KOPT-K1 (cell line): Measurements from ENCODE around the gene MPEG1.

Experiments used
- H3K27ac ChIP-seq: fragments of 200-600 bp; sonication (generic); 2 replicates; pipeline ENCODE4 v1.5.1; 2016; ENCODE audit warnings: antibody characterized with exemption, mild to moderate bottlenecking, low read depth, low read length; ENCODE audit not compliant: poor library complexity, severe bottlenecking
- H3K36me3 ChIP-seq: fragments of 200-600 bp; sonication (generic); 2 replicates; pipeline ENCODE4 v1.5.1; 2017; ENCODE audit warnings: antibody characterized with exemption, mild to moderate bottlenecking, low read length, moderate library complexity; ENCODE audit not compliant: insufficient read depth
- H3K9me3 ChIP-seq: fragments of 200-600 bp; sonication (generic); 2 replicates; pipeline ENCODE4 v1.5.1; 2017; ENCODE audit warnings: antibody characterized with exemption, low read length, mild to moderate bottlenecking; ENCODE audit not compliant: insufficient read depth, poor library complexity, severe bottlenecking

Gene MPEG1

DNA sequence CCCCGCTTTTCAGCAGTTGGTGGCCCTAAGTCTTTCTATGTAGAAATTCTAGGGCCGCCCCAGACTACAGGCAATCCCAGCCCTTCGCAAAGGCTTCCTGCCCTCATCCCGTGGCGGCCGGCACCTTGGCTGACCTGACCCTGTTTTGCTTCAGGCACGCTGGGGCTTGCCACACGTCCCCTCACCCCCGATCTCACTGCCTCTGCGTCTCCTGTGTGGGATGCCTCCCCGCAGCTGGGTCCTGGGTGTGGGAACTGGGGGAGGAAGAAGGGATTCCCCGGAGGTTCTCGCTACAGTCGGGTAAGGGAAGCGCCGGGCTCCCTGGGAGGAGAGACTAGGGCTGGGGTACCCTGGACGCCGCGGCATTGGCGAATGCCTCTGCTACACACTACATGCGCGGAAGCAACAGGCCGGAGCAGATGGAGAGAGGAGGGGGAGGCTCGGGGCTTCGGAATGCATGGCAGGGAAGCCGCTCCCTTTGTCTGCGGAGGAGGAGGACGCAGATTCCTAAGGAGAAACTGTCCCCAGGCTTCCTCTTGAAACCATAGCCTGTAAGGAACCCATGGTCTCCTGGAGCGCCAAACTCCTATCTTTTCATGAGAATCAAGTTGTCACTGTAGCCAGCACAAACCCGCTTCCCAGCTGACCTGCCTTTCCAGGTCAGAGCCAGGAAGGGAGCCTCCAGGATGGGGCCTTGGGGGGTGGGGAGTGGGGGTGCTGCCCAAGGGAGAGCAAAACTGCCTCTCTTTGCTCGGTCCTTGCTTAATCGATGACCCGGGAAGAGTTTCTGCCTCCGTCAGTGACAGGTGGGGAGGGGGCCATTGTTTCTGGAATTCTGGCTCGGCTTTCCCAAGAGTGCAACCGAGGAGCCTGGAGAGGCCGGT, 39.4 kb downstream of the MPEG1 start:
- Histone ChIP-seq H3K36me3 (no peaks in the 10 kb centered on the region), H3K27ac (no peak overlapping the region), H3K9me3 (no peaks in the 10 kb centered on the region)

- Histone ChIP-seq H3K36me3 (no peaks in the 10 kb centered on the region), H3K27ac (no peak overlapping the region)
These were observed 40.2 kb downstream of the MPEG1 start for GRCh38 chr11:59172345-59173079.

GRCh38 chr11:59171508-59172322, 41.0 kb downstream of the MPEG1 start, which contains the start of gene DTX4:
Gene DTX4, plus strand, starts transcription at chr11:59172132. Its CDS starts 464 bp downstream, at chr11:59172596.
- Histone ChIP-seq H3K9me3 (no peaks in the 10 kb centered on the region), H3K27ac (no peak within 1 kb of the TSS)

More at GRCh38 chr11:59172345-59173079, 40.2 kb downstream of the MPEG1 start:
- no peaks in the 10 kb centered on the region for H3K9me3 ChIP-seq

GRCh38 chr11:59164028-59164427, 48.7 kb downstream of the MPEG1 start:
- H3K27ac ChIP-seq, result no peak overlapping the region
- no peaks in the 10 kb centered on the region for H3K36me3 ChIP-seq
- H3K9me3 ChIP-seq, result no peaks in the 10 kb centered on the region

More at GRCh38 chr11:59171508-59172322, 41.0 kb downstream of the MPEG1 start, which contains the start of gene DTX4:
- no peaks in the 10 kb centered on the region for H3K36me3 ChIP-seq
